HepG2 (cell line): Measurements from ENCODE around the gene SART1. TPM values are rescaled to one million over a fixed set of nuclear protein-coding genes. Genes with fewer than 3 reads are reported as not detected.

Source experiments
- AGO2 ChIP-seq: fragments of 200-400 bp; formaldehyde crosslinking; optimal IDR thresholded peaks from 2 replicates; pipeline ENCODE3; 2017; ENCODE audit warnings: mild to moderate bottlenecking, low read depth, low read length, moderate library complexity
- CCAR2 ChIP-seq: fragments of 200-400 bp; formaldehyde crosslinking; optimal IDR thresholded peaks from 2 replicates; pipeline ENCODE3; 2018; ENCODE audit warnings: low read depth, mild to moderate bottlenecking, low read length, moderate library complexity
- CEBPG ChIP-seq: IDR thresholded peaks from 2 replicates; pipeline ENCODE4 v1.6.1; 2016
- DPF2 ChIP-seq: sonication (generic); formaldehyde crosslinking; IDR thresholded peaks from 2 replicates; pipeline ENCODE4 v1.4.0; 2020; ENCODE audit warnings: mild to moderate bottlenecking, low read depth, missing genetic modification reagents, borderline replicate concordance
- ELF3 ChIP-seq: IDR thresholded peaks from 2 replicates; pipeline ENCODE4 v1.6.1; 2016; ENCODE audit warnings: missing genetic modification reagents, missing compliant biosample characterization
- FOXK1 ChIP-seq: sonication (generic); formaldehyde crosslinking; IDR thresholded peaks from 2 replicates; pipeline ENCODE4 v1.4.0; 2020; ENCODE audit warnings: low read depth, missing genetic modification reagents, borderline replicate concordance
- GFI1 ChIP-seq: sonication (generic); formaldehyde crosslinking; IDR thresholded peaks from 2 replicates; pipeline ENCODE4 v1.5.0; 2020; ENCODE audit warnings: missing genetic modification reagents, mild to moderate bottlenecking, borderline replicate concordance
- KMT2B ChIP-seq: IDR thresholded peaks from 2 replicates; pipeline ENCODE4 v1.6.1; 2016; ENCODE audit warnings: missing genetic modification reagents, missing compliant biosample characterization
- MBD4 ChIP-seq: IDR thresholded peaks from 2 replicates; pipeline ENCODE4 v1.6.1; 2012; ENCODE audit warnings: low read length, inconsistent platforms, borderline replicate concordance
- POGZ ChIP-seq: sonication (generic); formaldehyde crosslinking; IDR thresholded peaks from 2 replicates; pipeline ENCODE4 v1.4.0; 2020; ENCODE audit warnings: mild to moderate bottlenecking, missing genetic modification reagents
- SMAD3 ChIP-seq: sonication (generic); formaldehyde crosslinking; IDR thresholded peaks from 2 replicates; pipeline ENCODE4 v1.4.0; 2020; ENCODE audit warnings: missing genetic modification reagents
- SPEN ChIP-seq: sonication (generic); formaldehyde crosslinking; IDR thresholded peaks from 2 replicates; pipeline ENCODE4 v1.5.1; 2020; ENCODE audit warnings: low read depth, mild to moderate bottlenecking, missing genetic modification reagents
- SYNCRIP ChIP-seq: fragments of 200-400 bp; formaldehyde crosslinking; IDR thresholded peaks from 2 replicates; pipeline ENCODE4 v1.6.1; 2018; ENCODE audit warnings: mild to moderate bottlenecking, low read depth, low read length; ENCODE audit not compliant: insufficient read depth
- YEATS4 ChIP-seq: sonication (generic); formaldehyde crosslinking; IDR thresholded peaks from 2 replicates; pipeline ENCODE4 v1.4.0; 2020; ENCODE audit warnings: missing genetic modification reagents, borderline replicate concordance
- YY1 ChIP-seq: IDR thresholded peaks from 2 replicates; pipeline ENCODE4 v1.6.1; 2011; ENCODE audit warnings: low read length, low read depth, moderate library complexity, mild to moderate bottlenecking; ENCODE audit not compliant: insufficient read depth, insufficient replicate concordance
- ZBTB1 ChIP-seq: sonication (generic); formaldehyde crosslinking; IDR thresholded peaks from 2 replicates; pipeline ENCODE4 v1.4.0; 2020; ENCODE audit warnings: missing genetic modification reagents, borderline replicate concordance
- ZBTB21 ChIP-seq: sonication (generic); formaldehyde crosslinking; IDR thresholded peaks from 2 replicates; pipeline ENCODE4 v1.4.0; 2020; ENCODE audit warnings: missing genetic modification reagents
- ZFP62 ChIP-seq: sonication (generic); formaldehyde crosslinking; IDR thresholded peaks from 2 replicates; pipeline ENCODE4 v1.4.0; 2020; ENCODE audit warnings: missing genetic modification reagents
- ZKSCAN1 ChIP-seq: fragments of 150-350 bp; IDR thresholded peaks from 2 replicates; pipeline ENCODE4 v1.6.1; 2014; ENCODE audit warnings: low read length
- ZNF24 ChIP-seq: fragments of 450-650 bp; IDR thresholded peaks from 2 replicates; pipeline ENCODE4 v1.6.1; 2017; ENCODE audit warnings: antibody characterized with exemption, mild to moderate bottlenecking
- ZNF263 ChIP-seq: sonication (generic); formaldehyde crosslinking; IDR thresholded peaks from 2 replicates; pipeline ENCODE4 v1.4.0; 2020; ENCODE audit warnings: missing genetic modification reagents
- ZNF317 ChIP-seq: sonication (generic); formaldehyde crosslinking; IDR thresholded peaks from 2 replicates; pipeline ENCODE4 v1.5.0; 2020; ENCODE audit warnings: mild to moderate bottlenecking, missing genetic modification reagents
- ZNF331 ChIP-seq: sonication (generic); formaldehyde crosslinking; IDR thresholded peaks from 2 replicates; pipeline ENCODE4 v1.4.0; 2020; ENCODE audit warnings: missing genetic modification reagents
- ZNF343 ChIP-seq: sonication (generic); formaldehyde crosslinking; IDR thresholded peaks from 2 replicates; pipeline ENCODE4 v1.4.0; 2020; ENCODE audit warnings: mild to moderate bottlenecking, missing genetic modification reagents
- ZNF431 ChIP-seq: sonication (generic); formaldehyde crosslinking; IDR thresholded peaks from 2 replicates; pipeline ENCODE4 v1.9.0; 2022; ENCODE audit warnings: missing genetic modification reagents, low read depth, mild to moderate bottlenecking, borderline replicate concordance
- ZNF451 ChIP-seq: sonication (generic); formaldehyde crosslinking; IDR thresholded peaks from 2 replicates; pipeline ENCODE4 v1.5.0; 2020; ENCODE audit warnings: mild to moderate bottlenecking, missing genetic modification reagents
- ZNF550 ChIP-seq: sonication (generic); formaldehyde crosslinking; IDR thresholded peaks from 2 replicates; pipeline ENCODE4 v1.4.0; 2020; ENCODE audit warnings: mild to moderate bottlenecking, missing genetic modification reagents, borderline replicate concordance
- ZNF564 ChIP-seq: sonication (generic); formaldehyde crosslinking; IDR thresholded peaks from 2 replicates; pipeline ENCODE4 v1.8.1; 2023; ENCODE audit warnings: mild to moderate bottlenecking, missing genetic modification reagents
- ZNF614 ChIP-seq: IDR thresholded peaks from 2 replicates; pipeline ENCODE4 v1.6.1; 2018; ENCODE audit warnings: missing biosample characterization, missing genetic modification reagents, inconsistent platforms, borderline replicate concordance
- ZNF713 ChIP-seq: sonication (generic); formaldehyde crosslinking; IDR thresholded peaks from 2 replicates; pipeline ENCODE4 v1.4.0; 2020; ENCODE audit warnings: mild to moderate bottlenecking, missing genetic modification reagents
- ZNF773 ChIP-seq: sonication (generic); formaldehyde crosslinking; IDR thresholded peaks from 2 replicates; pipeline ENCODE4 v1.4.0; 2020; ENCODE audit warnings: missing genetic modification reagents, borderline replicate concordance
- ZNF780A ChIP-seq: sonication (generic); formaldehyde crosslinking; IDR thresholded peaks from 2 replicates; pipeline ENCODE4 v1.8.0; 2022; ENCODE audit warnings: mild to moderate bottlenecking, missing genetic modification reagents, moderate library complexity
- ZNF839 ChIP-seq: sonication (generic); formaldehyde crosslinking; IDR thresholded peaks from 2 replicates; pipeline ENCODE4 v1.4.0; 2020; ENCODE audit warnings: missing genetic modification reagents, mild to moderate bottlenecking, borderline replicate concordance
- polyA plus RNA-seq, 8 experiments: library from polyadenylated mRNA; depleted of rRNA in 3 of 8; stranded (reverse) in 7 of 8; unstranded in 1 of 8; fragments of >200 nt; fragmentation: Illumina TruSeq in 4 of 8; extraction: Trizol in 4 of 8; gene quantifications; 2 replicates each; pipeline versions ENCODE4 v1.2.1 to v1.2.3, GENCODE V29; 2011 to 2016; ENCODE audit warnings: low read depth in 4 of 8, missing spikeins in 1 of 8, mixed read lengths in 1 of 8; ENCODE audit not compliant: insufficient read depth in 1 of 8
- total RNA-seq, 5 experiments: library from RNA; depleted of rRNA; stranded (reverse); fragments of >200 nt; fragmentation: Illumina TruSeq; extraction: Trizol; gene quantifications; 2 replicates each; pipeline ENCODE4 v1.2.3, GENCODE V29; 2016; ENCODE audit warnings: low read depth in 1 of 5
- TF ChIP-seq, protein P1 (sequence below): fragments of 450-650 bp; IDR thresholded peaks from 2 replicates; pipeline ENCODE4 v1.6.1; 2017

Gene SART1
- total and polyA plus RNA-seq, 2 of the 13 experiments (the other 11 are each of a cell fraction or from before 2014, with no cell fraction given) = 11.3 to 22.5 TPM

DNA sequence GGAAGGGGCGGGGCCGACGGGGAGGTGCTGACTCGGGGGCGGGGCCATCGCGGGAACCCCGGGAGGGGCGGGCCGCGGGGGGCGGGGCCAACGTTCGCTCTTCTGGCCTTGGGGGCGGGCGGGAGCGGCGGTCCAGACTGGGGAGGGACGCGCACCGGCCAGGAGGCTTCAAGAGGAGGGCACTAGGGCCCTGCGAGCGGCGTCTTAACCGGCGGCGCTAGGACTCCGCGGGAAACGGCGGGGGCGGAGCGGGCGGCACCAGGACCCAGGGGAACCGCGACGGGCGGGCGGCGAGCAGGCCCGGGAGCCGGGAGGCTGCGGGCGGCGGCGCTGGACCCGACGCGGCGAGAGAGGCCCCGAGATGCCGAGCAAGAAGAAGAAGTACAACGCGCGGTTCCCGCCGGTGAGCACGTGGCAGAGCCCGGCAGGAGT lies 42.4 kb upstream of the SART1 start, which contains the start of gene DRAP1 (continued):
- TF ChIP-seq SYNCRIP (no peak), ZNF317 (CRISPR knock-in tag) (no peak), YY1 (no peak), ZNF773 (CRISPR knock-in tag) (peak; percentile 87; the same call in 1 of the 2 replicates), ZNF451 (CRISPR knock-in tag) (peak; percentile 71; the same call in 1 of the 2 replicates), ZNF614 (CRISPR knock-in tag) (peak; percentile 95; the same call in 1 of the 2 replicates), ZNF550 (CRISPR knock-in tag) (0 out of 2 replicates have a peak, but pooled peaks have one; percentile 71), POGZ (CRISPR knock-in tag) (peak; percentile 79), ZNF263 (peak; percentile 61; the same call in 1 of the 2 replicates), FOXK1 (CRISPR knock-in tag) (peak; percentile 73; the same call in 1 of the 2 replicates), AGO2 (no peak), DPF2 (CRISPR knock-in tag) (no peak), ZNF564 (no peak), ZNF24 (no peak), ZNF431 (CRISPR knock-in tag) (0 out of 2 replicates have a peak, but pooled peaks have one; percentile 65), ZKSCAN1 (no peak), ZNF839 (CRISPR knock-in tag) (no peak), ZNF343 (CRISPR knock-in tag) (no peak; the same call in 1 of the 2 replicates), KMT2B (CRISPR knock-in tag) (peak; percentile 48; the same call in 1 of the 2 replicates), ZFP62 (CRISPR knock-in tag) (no peak), GFI1 (0 out of 2 replicates have a peak, but pooled peaks have one; percentile 80), ZNF780A (CRISPR knock-in tag) (no peak), MBD4 (no peak), ZNF713 (CRISPR knock-in tag) (no peak), YEATS4 (CRISPR knock-in tag) (no peak), CCAR2 (peak; percentile 79), ZBTB1 (CRISPR knock-in tag) (no peak), ELF3 (CRISPR knock-in tag) (peak; percentile 77), SPEN (CRISPR knock-in tag) (peak; percentile 76), CEBPG (CRISPR knock-in tag) (0 out of 2 replicates have a peak, but pooled peaks have one; percentile 38), ZBTB21 (CRISPR knock-in tag) (no peak), SMAD3 (CRISPR knock-in tag) (peak; percentile 90), ZNF331 (peak; percentile 85)
- TF ChIP-seq, protein P1, sequence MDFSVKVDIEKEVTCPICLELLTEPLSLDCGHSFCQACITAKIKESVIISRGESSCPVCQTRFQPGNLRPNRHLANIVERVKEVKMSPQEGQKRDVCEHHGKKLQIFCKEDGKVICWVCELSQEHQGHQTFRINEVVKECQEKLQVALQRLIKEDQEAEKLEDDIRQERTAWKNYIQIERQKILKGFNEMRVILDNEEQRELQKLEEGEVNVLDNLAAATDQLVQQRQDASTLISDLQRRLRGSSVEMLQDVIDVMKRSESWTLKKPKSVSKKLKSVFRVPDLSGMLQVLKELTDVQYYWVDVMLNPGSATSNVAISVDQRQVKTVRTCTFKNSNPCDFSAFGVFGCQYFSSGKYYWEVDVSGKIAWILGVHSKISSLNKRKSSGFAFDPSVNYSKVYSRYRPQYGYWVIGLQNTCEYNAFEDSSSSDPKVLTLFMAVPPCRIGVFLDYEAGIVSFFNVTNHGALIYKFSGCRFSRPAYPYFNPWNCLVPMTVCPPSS = no peak
